Kidney (tissue), 14 donors: ENCODE data around the gene WDR91. TPM values are rescaled to one million over a fixed set of nuclear protein-coding genes. Genes with fewer than 3 reads are reported as not detected.
A peak's percentile ranks its signal among the peaks of the same experiment; 100 is the strongest.
"Not testable (repeated sequence)": the region's sequence is repeated elsewhere in the genome, so short reads cannot be mapped to it uniquely, and the experiment has no call there.

Source experiments
- DNase-seq, 5 donors: peaks; one replicate each; pipeline ENCODE4 v3.0.0-alpha.2; 2013 to 2020
- FAIRE-seq: peaks from 2 replicates; lab custom pipeline; 2012; peaks lifted over from hg19 to GRCh38; lab: Jason Lieb, UNC
- H3K27ac ChIP-seq, 2 donors: one replicate each; pipeline ENCODE4 v1.7.0; 2013; ENCODE audit warnings: low read depth in 2 of 2, low read length in 2 of 2, inconsistent platforms in 1 of 2
- H3K27me3 ChIP-seq: one replicate; pipeline ENCODE4 v1.7.1; 2013; ENCODE audit warnings: low read length, inconsistent platforms; ENCODE audit not compliant: control insufficient read depth, insufficient read depth
- H3K36me3 ChIP-seq, 3 donors: one replicate each; pipeline versions ENCODE4 v1.7.0 to v1.7.1; 2013; ENCODE audit warnings: low read length in 3 of 3, control low read depth in 1 of 3, inconsistent platforms in 1 of 3; ENCODE audit not compliant: insufficient read depth in 3 of 3, control insufficient read depth in 2 of 3
- H3K4me1 ChIP-seq, 3 donors: one replicate each; pipeline versions ENCODE4 v1.7.0 to v1.7.1; 2013; ENCODE audit warnings: low read length in 3 of 3, inconsistent platforms in 1 of 3, low read depth in 1 of 3; ENCODE audit not compliant: control insufficient read depth in 2 of 3, insufficient read depth in 2 of 3
- H3K4me3 ChIP-seq, 3 donors: one replicate each; pipeline versions ENCODE4 v1.7.0 to v1.8.1; 2013; ENCODE audit warnings: low read length in 3 of 3, control low read depth in 1 of 3, inconsistent platforms in 1 of 3
- H3K9ac ChIP-seq, 3 donors: one replicate each; pipeline versions ENCODE4 v1.7.0 to v1.7.1; 2013; ENCODE audit warnings: low read length in 3 of 3, control low read depth in 1 of 3, inconsistent platforms in 1 of 3
- H3K9me3 ChIP-seq, 3 donors: one replicate each; pipeline versions ENCODE4 v1.7.0 to v1.7.1; 2013; ENCODE audit warnings: low read length in 3 of 3, control low read depth in 1 of 3, inconsistent platforms in 1 of 3; ENCODE audit not compliant: control insufficient read depth in 2 of 3, insufficient read depth in 1 of 3
- CTCF ChIP-seq: IDR thresholded peaks from 3 replicates; pipeline ENCODE4 v1.5.1; 2012; ENCODE audit warnings: mild to moderate bottlenecking, moderate library complexity, borderline replicate concordance; ENCODE audit not compliant: insufficient read depth; ENCODE audit errors: extremely low read depth
- intact Hi-C: fragments of 100-400 bp; cut with DNase I; formaldehyde crosslinking; loops from one replicate; pipeline ENCODE4 v1.11.1; 2022
- polyA plus RNA-seq: library from polyadenylated mRNA; stranded (reverse); fragments of 350-450 nt; fragmentation: Illumina TruSeq; extraction: RNeasy Lipid Tissue Mini Kit (QIAGEN cat#74804); gene quantifications from one replicate; pipeline ENCODE4 v1.2.3, GENCODE V29; 2014; ENCODE audit warnings: low read depth, low replicate concordance; ENCODE audit not compliant: insufficient read depth
- total RNA-seq: library from RNA; stranded (reverse); fragmentation: NEBNext Ultra II Directional; extraction: Animal tissue kit (Norgen Biotek cat#: 25700); gene quantifications from one replicate; pipeline ENCODE4 v1.2.1, GENCODE V29; 2021
- donor health status: control.
- donor health status: control.
- donor health status: control.
- donor health status: control.
- donor health status: control.
- donor health status: DM: yes; HTN: yes; CAD: no.
- donor health status: Normal renal cell carcinoma (clear cell type).

The WDR91 gene
- total and polyA plus RNA-seq, 2 donors from 2014 or later: 27.8 to 73.9 TPM

DNA sequence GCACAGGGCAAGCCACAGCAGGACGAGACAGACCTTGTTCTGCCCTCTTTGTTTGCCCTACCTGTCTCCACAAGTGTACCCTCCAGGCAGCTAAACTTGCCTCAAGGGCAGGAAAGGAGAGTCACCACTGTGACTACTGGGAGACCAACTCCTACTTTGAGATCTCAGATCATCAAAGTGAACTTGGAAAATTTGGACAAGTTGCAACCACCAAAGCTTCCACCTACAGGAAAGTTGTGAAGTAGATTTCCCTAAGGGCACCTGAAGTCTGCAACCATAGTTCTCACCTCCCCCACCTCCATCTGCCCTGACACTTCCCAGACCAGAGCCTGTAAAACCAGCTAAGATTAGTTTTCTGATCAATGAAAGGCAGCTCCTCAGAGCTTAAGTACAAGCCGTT lies 2.5 kb upstream of the WDR91 start:
- no peak for FAIRE-seq
- Histone ChIP-seq H3K4me3 (no peak overlapping the region), H3K4me1 (peaks cover 7 to 12% (median 9%) of the 10 kb centered on the region in 3 donors)

GRCh38 chr7:135211946-135212685 lies 790 bp upstream of the WDR91 start:
- Histone ChIP-seq H3K4me1 (peaks cover 0 to 20% (median 8%) of the 10 kb centered on the region in 3 donors), H3K27ac (peak overlapping the region; percentile 59 to 93), H3K9ac (peak overlapping the region; percentile 20 to 91 (median 67)), H3K4me3 (peak overlapping the region; percentile 78 to 83 (median 81))
- intact Hi-C loops, H3K36me3 ChIP-seq, FAIRE-seq, H3K27me3 ChIP-seq, H3K9me3 ChIP-seq, DNase-seq: not testable (repeated sequence)

More for the DNA sequence above, 2.5 kb upstream of the WDR91 start:
- Histone ChIP-seq H3K27ac (peak overlapping the region; percentile 7 to 27), H3K27me3 (no peaks in the 10 kb centered on the region), H3K9ac (no peak overlapping the region), H3K36me3 (no peaks in the 10 kb centered on the region), H3K9me3 (no peaks in the 10 kb centered on the region)
- no peak for DNase-seq
- no peak for TF ChIP-seq CTCF
- intact Hi-C loops: no loop called here

DNA sequence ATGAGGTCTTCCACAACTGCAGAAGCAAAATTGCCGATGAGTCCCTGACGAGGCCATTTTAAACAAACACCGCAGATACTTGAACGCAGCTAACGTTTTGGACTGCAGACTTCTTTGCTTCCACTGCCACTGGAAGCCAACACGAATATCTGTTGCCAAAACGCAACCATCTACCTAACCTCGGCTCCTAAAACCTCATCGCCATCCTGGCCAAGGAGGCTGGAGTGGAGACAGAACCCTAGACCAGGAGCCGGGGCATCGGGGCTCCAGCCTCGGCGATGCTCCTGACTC lies 493 bp downstream of the WDR91 start:
- H3K27ac ChIP-seq: peak overlapping the region; percentile 94 to 96
- H3K4me3 ChIP-seq: peak overlapping the region; percentile 86 to 96 (median 91)
- H3K9ac ChIP-seq: peak overlapping the region; percentile 63 to 99 (median 99)
- no peak for FAIRE-seq
- no peak for TF ChIP-seq CTCF
- peak in 1 of 5 donors; percentile 66 for DNase-seq
- H3K4me1 ChIP-seq: peaks cover 0 to 23% (median 15%) of the 10 kb centered on the region in 3 donors
- H3K9me3 ChIP-seq: no peaks in the 10 kb centered on the region
- H3K27me3 ChIP-seq: no peaks in the 10 kb centered on the region
- H3K36me3 ChIP-seq: peaks cover 0 to 2% (median 0%) of the 10 kb centered on the region in 3 donors
- intact Hi-C loops: no loop called here

GRCh38 chr7:135209225-135209834 lies 2.0 kb downstream of the WDR91 start:
- FAIRE-seq: no peak
- Histone ChIP-seq H3K9me3 (no peaks in the 10 kb centered on the region), H3K36me3 (peaks cover 0 to 3% (median 2%) of the 10 kb centered on the region in 3 donors), H3K4me3 (peak overlapping the region; percentile 13 to 96 (median 74)), H3K4me1 (peaks cover 0 to 29% (median 15%) of the 10 kb centered on the region in 3 donors), H3K9ac (peak overlapping the region in 2 of 3 donors; percentile 70 to 99), H3K27ac (peak overlapping the region; percentile 82 to 98), H3K27me3 (no peaks in the 10 kb centered on the region)
- intact Hi-C loops: no loop called here
- no peak for TF ChIP-seq CTCF
- peak in 1 of 5 donors; percentile 27 for DNase-seq
